K562 (cell line): ENCODE results near the gene PERP. TPM values are rescaled to one million over a fixed set of nuclear protein-coding genes. Genes with fewer than 3 reads are reported as not detected.

Source experiments
- ATAC-seq: fragments of 200-7000 bp; cut with Tn5 transposase; 3 replicates; pipeline ENCODE4 v1.9.1; 2020; ENCODE audit warnings: moderate library complexity
- BruUV-seq: library from RNA; stranded (reverse); fragments of 400-500 nt; replicated peaks from 2 replicates; lab custom pipeline; 2021; lab: Mats Ljungman, UMichigan
- CTCF ChIA-PET: fragments of 300-600 bp; formaldehyde crosslinking; extraction: SDS; loops from one replicate; lab custom pipeline; 2021; ENCODE audit warnings: low intra/inter-chr PET ratio; lab: Yijun Ruan, JAX
- POLR2A ChIA-PET: fragments of 300-600, 350-650 bp; sonication (Branson Sonifier 250); formaldehyde crosslinking; extraction: SDS; loops from one replicate; lab custom pipeline; 2021; ENCODE audit warnings: antibody characterized with exemption, inconsistent platforms; lab: Yijun Ruan, JAX
- DNase-seq, 4 experiments: peaks; one replicate each; pipeline versions ENCODE4 v3.0.0 to v3.0.0-alpha.2; 2011 to 2018; ENCODE audit warnings: low spot score in 3 of 4, mixed read lengths in 3 of 4; ENCODE audit errors: extremely low read depth in 1 of 4
- FAIRE-seq: peaks from 2 replicates; lab custom pipeline; 2011; peaks lifted over from hg19 to GRCh38; lab: Jason Lieb, UNC
- H2AFZ ChIP-seq: 2 replicates; pipeline ENCODE4 v1.6.0; 2011; ENCODE audit warnings: low read depth, low read length, control low read depth, inconsistent platforms
- H3K27ac ChIP-seq: fragments of 200-600 bp; 3 replicates; pipeline ENCODE4 v1.8.0; 2011; ENCODE audit warnings: low read depth, mild to moderate bottlenecking, control low read depth, inconsistent platforms, low read length, moderate library complexity, mixed read lengths; ENCODE audit errors: extremely low read depth
- H3K27me3 ChIP-seq, 2 experiments: fragments of 300-600 bp in 1 of 2; 2 replicates in 1 of 2; 3 replicates in 1 of 2; pipeline versions ENCODE4 v1.6.0 to v1.8.0; 2011; ENCODE audit warnings: inconsistent platforms in 2 of 2, low read length in 2 of 2, mild to moderate bottlenecking in 1 of 2, mixed read lengths in 1 of 2, moderate library complexity in 1 of 2; ENCODE audit not compliant: control insufficient read depth in 2 of 2, insufficient read depth in 2 of 2
- H3K36me3 ChIP-seq: fragments of 300-600 bp; 3 replicates; pipeline ENCODE4 v1.8.0; 2011; ENCODE audit warnings: mild to moderate bottlenecking, low read length, inconsistent platforms; ENCODE audit not compliant: control insufficient read depth, insufficient read depth
- H3K4me1 ChIP-seq, 2 experiments: fragments of 200-600 bp in 1 of 2; replicated peaks in 1 of 2; 2 replicates in 1 of 2; 3 replicates in 1 of 2; pipeline versions ENCODE4 v1.5.1 to v1.8.0; 2011; ENCODE audit warnings: inconsistent platforms in 2 of 2, low read length in 2 of 2, mild to moderate bottlenecking in 1 of 2, mixed read lengths in 1 of 2, moderate library complexity in 1 of 2; ENCODE audit not compliant: control insufficient read depth in 2 of 2, insufficient read depth in 2 of 2
- H3K4me2 ChIP-seq: 2 replicates; pipeline ENCODE4 v1.6.1; 2011; ENCODE audit warnings: low read length, control low read depth, inconsistent platforms, mixed read lengths; ENCODE audit not compliant: insufficient read depth
- H3K4me3 ChIP-seq: fragments of 200-600 bp; sonication (generic), shearing (Covaris generic); 2 replicates; pipeline ENCODE4 v1.5.1; 2016; ENCODE audit warnings: control low read depth, inconsistent platforms
- H3K79me2 ChIP-seq: fragments of 200-600 bp; 3 replicates; pipeline ENCODE4 v1.8.0; 2011; ENCODE audit warnings: low read length, inconsistent platforms; ENCODE audit not compliant: control insufficient read depth, insufficient read depth
- H3K9ac ChIP-seq, 2 experiments: 2 replicates each; pipeline versions ENCODE4 v1.6.0 to v1.6.1; 2011; ENCODE audit warnings: low read depth in 2 of 2, low read length in 2 of 2, control low read depth in 1 of 2, inconsistent platforms in 1 of 2, mild to moderate bottlenecking in 1 of 2, mixed read lengths in 1 of 2; ENCODE audit not compliant: insufficient read depth in 1 of 2
- H3K9me1 ChIP-seq: one replicate; pipeline ENCODE4 v1.6.0; 2011; ENCODE audit warnings: inconsistent platforms, mild to moderate bottlenecking, low read length, moderate library complexity; ENCODE audit not compliant: control insufficient read depth, insufficient read depth
- H3K9me3 ChIP-seq: replicated peaks from 2 replicates; pipeline ENCODE4 v1.5.1; 2011; ENCODE audit warnings: low read depth, low read length, inconsistent platforms; ENCODE audit not compliant: control insufficient read depth, insufficient read depth
- H4K20me1 ChIP-seq: replicated peaks from 2 replicates; pipeline ENCODE4 v1.6.1; 2011; ENCODE audit warnings: low read length, inconsistent platforms, mixed read lengths; ENCODE audit not compliant: control insufficient read depth, insufficient read depth
- FOS ChIP-seq: IDR thresholded peaks from 3 replicates; pipeline ENCODE4 v1.6.1; 2011; ENCODE audit not compliant: insufficient read length; ENCODE audit errors: extremely low read depth
- HDAC8 ChIP-seq: fragments of 450-650 bp; IDR thresholded peaks from 2 replicates; pipeline ENCODE4 v1.6.1; 2016; ENCODE audit warnings: mild to moderate bottlenecking, missing genetic modification characterization, moderate library complexity, missing compliant biosample characterization
- MEIS2 ChIP-seq: fragments of 450-650 bp; IDR thresholded peaks from 2 replicates; pipeline ENCODE4 v1.6.1; 2014; ENCODE audit warnings: mild to moderate bottlenecking; ENCODE audit not compliant: partially characterized antibody
- NR1H2 ChIP-seq: sonication (generic); formaldehyde crosslinking; IDR thresholded peaks from 2 replicates; pipeline ENCODE4 v1.4.0; 2020; ENCODE audit warnings: mild to moderate bottlenecking, missing genetic modification reagents
- PHF20 ChIP-seq: fragments of 450-650 bp; IDR thresholded peaks from 2 replicates; pipeline ENCODE4 v1.6.1; 2018; ENCODE audit not compliant: partially characterized antibody
- RAD21 ChIP-seq, 2 experiments: fragments of 250-450 bp in 1 of 2; fragments of 450-650 bp in 1 of 2; sonication (Bioruptor Pico) in 1 of 2; formaldehyde crosslinking in 1 of 2; IDR thresholded peaks in 1 of 2; conservative IDR thresholded peaks in 1 of 2; 2 replicates each; pipeline versions ENCODE4 v1.4.0 to v1.8.0; 2020 to 2022; ENCODE audit warnings: mild to moderate bottlenecking in 2 of 2, moderate library complexity in 1 of 2
- RBM14 ChIP-seq: fragments of 200-400 bp; formaldehyde crosslinking; IDR thresholded peaks from 2 replicates; pipeline ENCODE4 v1.6.1; 2018; ENCODE audit warnings: low read depth, mild to moderate bottlenecking, low read length, moderate library complexity, borderline replicate concordance; ENCODE audit not compliant: insufficient read depth
- SP1 ChIP-seq: sonication (generic); formaldehyde crosslinking; IDR thresholded peaks from 2 replicates; pipeline ENCODE4 v1.8.1; 2022; ENCODE audit warnings: mild to moderate bottlenecking, missing genetic modification reagents
- STAT5A ChIP-seq: IDR thresholded peaks from 2 replicates; pipeline ENCODE4 v1.6.1; 2012; ENCODE audit warnings: low read length, inconsistent platforms, borderline replicate concordance
- ZNF232 ChIP-seq: sonication (generic); formaldehyde crosslinking; IDR thresholded peaks from 2 replicates; pipeline ENCODE4 v1.8.0; 2022; ENCODE audit warnings: mild to moderate bottlenecking, missing genetic modification reagents
- WGBS: fragments of 100-300 bp; shearing (Covaris generic); methylation state at CpG from one replicate; pipeline ENCODE4 v1.1.6; 2016; ENCODE audit warnings: low coverage, mixed read lengths; ENCODE audit not compliant: insufficient coverage; ENCODE audit errors: missing lambda C conversion rate; 5-methylcytosine and 5-hydroxymethylcytosine counted together
- in situ Hi-C: fragments of 300-500 bp; cut with MboI; formaldehyde crosslinking; loops from 4 replicates; pipeline ENCODE4 v1.15.0; 2018; ENCODE audit warnings: inconsistent platforms, mixed read lengths
- intact Hi-C: fragments of 100-400 bp; cut with micrococcal nuclease; formaldehyde crosslinking; loops from 2 replicates; pipeline ENCODE4 v1.14.2; 2022
- polyA plus RNA-seq, 8 experiments: library from polyadenylated mRNA; depleted of rRNA in 4 of 8; stranded (reverse) in 5 of 8; unstranded in 3 of 8; fragments of >200 nt; fragmentation: Nextera tagmentation in 2 of 8; fragmentation: Illumina TruSeq in 1 of 8; extraction: Ambion mirVana in 2 of 8; extraction: Trizol in 1 of 8; gene quantifications; 2 replicates each; pipeline versions ENCODE4 v1.2.1 to v1.2.3, GENCODE V29; 2011 to 2014; ENCODE audit warnings: inconsistent platforms in 1 of 8, missing spikeins in 1 of 8
- total RNA-seq, 7 experiments: library from RNA; depleted of rRNA in 6 of 7; stranded (reverse); fragments of >200 nt in 6 of 7; fragmentation: Illumina TruSeq in 2 of 7; extraction: Trizol in 2 of 7; gene quantifications; 2 replicates each; pipeline versions ENCODE4 v1.2.1 to v1.2.3, GENCODE V29; 2011 to 2021; ENCODE audit warnings: low replicate concordance in 1 of 7
- TF ChIP-seq, protein P1 (sequence below), 2 experiments: fragments of 450-650 bp; formaldehyde crosslinking in 1 of 2; IDR thresholded peaks; 2 replicates each; pipeline versions ENCODE4 v1.4.0 to v1.6.1; 2014 to 2020; ENCODE audit warnings: mild to moderate bottlenecking in 2 of 2, borderline replicate concordance in 1 of 2, low read depth in 1 of 2

Gene PERP
- total and polyA plus RNA-seq, 9 of the 15 experiments (the other 6 are each of a cell fraction or from before 2014, with no cell fraction given) = 0.01 to 0.27 (median 0.05) TPM; not detected in 2

DNA sequence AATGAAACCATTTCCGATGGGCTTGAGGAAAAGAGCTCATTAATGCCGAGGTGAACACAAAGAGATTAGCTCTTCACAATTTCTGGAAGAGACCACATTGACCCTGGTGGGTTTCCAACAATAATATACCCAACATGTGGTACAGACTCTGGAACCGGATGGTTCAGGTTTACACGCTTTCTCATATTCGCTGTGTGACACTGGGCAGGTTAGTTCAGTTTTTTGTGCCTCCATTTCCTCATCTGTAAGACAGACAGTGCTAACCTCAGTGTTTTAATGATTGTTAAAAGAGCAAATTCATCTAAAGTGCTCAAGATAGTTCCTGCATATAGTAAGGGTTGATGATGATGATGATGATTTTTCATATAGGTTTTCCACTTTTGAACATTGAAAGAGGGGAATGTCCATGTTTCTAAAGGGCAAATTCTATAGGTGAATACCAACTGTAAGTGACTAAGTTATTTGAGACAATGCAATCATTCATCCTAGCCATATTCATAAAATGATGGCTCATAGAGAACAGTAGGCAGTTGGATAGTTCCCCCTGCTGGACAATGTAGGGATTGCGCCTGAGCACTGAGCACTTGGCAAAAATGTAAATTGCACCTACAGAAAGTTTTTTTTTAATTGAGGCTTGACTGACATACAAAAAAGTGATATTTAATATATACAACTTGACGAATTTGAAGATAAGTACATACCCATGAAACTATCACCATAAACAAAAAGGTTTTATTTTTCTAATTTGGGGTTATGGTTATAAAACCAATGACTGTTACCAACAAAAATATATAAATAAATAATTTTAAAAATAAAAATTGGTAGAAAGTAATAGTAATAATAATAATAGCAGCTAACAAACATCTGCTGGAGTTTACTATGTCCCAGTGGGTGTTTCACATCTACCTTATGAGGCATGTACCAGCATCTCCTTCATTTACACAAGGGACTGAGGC, 2.1 kb upstream of the PERP start:
- Histone ChIP-seq H4K20me1 (no peaks in the 10 kb centered on the region; the same call in 1 of the 2 replicates), H3K4me1 (peaks cover 0 to 12% of the 10 kb centered on the region in 2 experiments; a peak in 2 of 5 replicates), H3K36me3 (no peaks in the 10 kb centered on the region), H3K9me3 (no peaks in the 10 kb centered on the region), H3K9ac (no peak overlapping the region), H3K27me3 (peaks cover 34 to 39% of the 10 kb centered on the region in 2 experiments), H3K79me2 (no peaks in the 10 kb centered on the region), H3K27ac (no peak overlapping the region), H2AFZ (no peak overlapping the region), H3K4me2 (no peak overlapping the region), H3K9me1 (no peaks in the 10 kb centered on the region), H3K4me3 (no peak overlapping the region)
- peak; percentile 44; the same call in 2 of the 3 replicates for ATAC-seq
- intact Hi-C loops = loop anchor here (1.0 to 10.0 kb wide), 4 partner anchors 108 to 835 kb away; partner anchors contain the start of gene TNFAIP3
- POLR2A ChIA-PET = no interaction called here
- peak; percentile 92 for FAIRE-seq
- BruUV-seq = no TSS peak
- CTCF ChIA-PET = interaction anchor here (0.7 to 3.3 kb wide), 8 partner anchors 61 to 1141 kb away, joined by 3 to 28 read pairs (median 4); no protein-coding TSS in a partner anchor
- peak; percentile 61 to 78 (median 64) for DNase-seq
- WGBS = 8% methylated on average over 7 of the region's 7 CpGs
- in situ Hi-C loops = no loop called here
- TF ChIP-seq HDAC8 = no peak
- no peak for TF ChIP-seq ZNF232 (CRISPR knock-in tag)
- TF ChIP-seq STAT5A = no peak
- no peak for TF ChIP-seq RBM14
- TF ChIP-seq FOS = no peak
- TF ChIP-seq SP1 (CRISPR knock-in tag) = no peak
- no peak for TF ChIP-seq NR1H2 (CRISPR knock-in tag)
- no peak for TF ChIP-seq PHF20
- TF ChIP-seq, protein P1, sequence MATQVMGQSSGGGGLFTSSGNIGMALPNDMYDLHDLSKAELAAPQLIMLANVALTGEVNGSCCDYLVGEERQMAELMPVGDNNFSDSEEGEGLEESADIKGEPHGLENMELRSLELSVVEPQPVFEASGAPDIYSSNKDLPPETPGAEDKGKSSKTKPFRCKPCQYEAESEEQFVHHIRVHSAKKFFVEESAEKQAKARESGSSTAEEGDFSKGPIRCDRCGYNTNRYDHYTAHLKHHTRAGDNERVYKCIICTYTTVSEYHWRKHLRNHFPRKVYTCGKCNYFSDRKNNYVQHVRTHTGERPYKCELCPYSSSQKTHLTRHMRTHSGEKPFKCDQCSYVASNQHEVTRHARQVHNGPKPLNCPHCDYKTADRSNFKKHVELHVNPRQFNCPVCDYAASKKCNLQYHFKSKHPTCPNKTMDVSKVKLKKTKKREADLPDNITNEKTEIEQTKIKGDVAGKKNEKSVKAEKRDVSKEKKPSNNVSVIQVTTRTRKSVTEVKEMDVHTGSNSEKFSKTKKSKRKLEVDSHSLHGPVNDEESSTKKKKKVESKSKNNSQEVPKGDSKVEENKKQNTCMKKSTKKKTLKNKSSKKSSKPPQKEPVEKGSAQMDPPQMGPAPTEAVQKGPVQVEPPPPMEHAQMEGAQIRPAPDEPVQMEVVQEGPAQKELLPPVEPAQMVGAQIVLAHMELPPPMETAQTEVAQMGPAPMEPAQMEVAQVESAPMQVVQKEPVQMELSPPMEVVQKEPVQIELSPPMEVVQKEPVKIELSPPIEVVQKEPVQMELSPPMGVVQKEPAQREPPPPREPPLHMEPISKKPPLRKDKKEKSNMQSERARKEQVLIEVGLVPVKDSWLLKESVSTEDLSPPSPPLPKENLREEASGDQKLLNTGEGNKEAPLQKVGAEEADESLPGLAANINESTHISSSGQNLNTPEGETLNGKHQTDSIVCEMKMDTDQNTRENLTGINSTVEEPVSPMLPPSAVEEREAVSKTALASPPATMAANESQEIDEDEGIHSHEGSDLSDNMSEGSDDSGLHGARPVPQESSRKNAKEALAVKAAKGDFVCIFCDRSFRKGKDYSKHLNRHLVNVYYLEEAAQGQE (IDR thresholded peaks at IDR 0.05; ENCODE audit: borderline replicate concordance) = peak; percentile 77; the same call in 1 of the 2 replicates
- TF ChIP-seq, protein P1 (CRISPR knock-in tag; IDR thresholded peaks at IDR 0.05; ENCODE audit: low read depth) = no peak
- TF ChIP-seq MEIS2 = peak; percentile 62
- peak; percentile 88 to 91 for TF ChIP-seq RAD21 (CRISPR knock-in tag; conservative IDR thresholded peaks at IDR 0.05 in 1 of 2, IDR thresholded peaks at IDR 0.05 in 1 of 2)
